ENCODE results near the gene TMBIM1. TPM values are rescaled to one million over a fixed set of nuclear protein-coding genes. Genes with fewer than 3 reads are reported as not detected.

TMBIM1 gene
- total and polyA plus RNA-seq, 9 of the 15 experiments (the other 6 are each of a cell fraction or from before 2014, with no cell fraction given): 14.2 to 105 (median 47.0) TPM

DNA sequence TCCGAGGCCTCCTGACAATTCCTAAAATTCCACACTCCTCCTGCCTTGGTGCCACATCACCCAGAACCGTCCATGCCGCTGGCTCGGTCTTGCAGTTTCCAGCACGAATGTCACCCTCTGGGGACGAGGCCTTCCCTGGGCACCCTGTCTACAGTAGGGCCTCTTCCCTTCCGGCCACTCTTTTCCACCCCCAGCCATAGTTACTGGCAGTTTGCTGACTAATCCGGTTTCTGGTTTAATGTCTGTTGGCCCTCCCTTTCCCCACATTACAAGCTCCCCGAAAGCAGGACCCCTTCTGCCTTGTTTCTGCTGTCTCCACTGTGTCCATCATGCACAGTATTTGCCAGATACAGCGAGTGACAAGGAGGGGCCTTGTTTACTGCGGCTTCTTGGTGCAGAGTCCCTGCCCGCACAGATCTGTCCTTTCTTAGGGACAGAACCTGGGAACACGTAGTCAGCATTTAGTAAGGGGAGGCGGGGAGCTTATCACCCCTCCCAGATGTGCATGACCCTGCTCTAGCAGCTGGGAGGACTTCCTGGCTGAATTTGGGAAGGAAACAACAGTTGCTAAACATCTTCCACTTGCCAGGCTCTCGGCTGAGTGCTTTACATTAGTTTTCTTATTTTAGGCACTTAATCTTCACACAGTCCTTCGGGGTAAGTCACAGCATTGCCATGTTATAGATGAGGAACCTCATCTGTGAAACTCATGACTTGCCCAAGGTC, 40.8 kb upstream of the TMBIM1 start (continued):
- TF ChIP-seq, protein P1, sequence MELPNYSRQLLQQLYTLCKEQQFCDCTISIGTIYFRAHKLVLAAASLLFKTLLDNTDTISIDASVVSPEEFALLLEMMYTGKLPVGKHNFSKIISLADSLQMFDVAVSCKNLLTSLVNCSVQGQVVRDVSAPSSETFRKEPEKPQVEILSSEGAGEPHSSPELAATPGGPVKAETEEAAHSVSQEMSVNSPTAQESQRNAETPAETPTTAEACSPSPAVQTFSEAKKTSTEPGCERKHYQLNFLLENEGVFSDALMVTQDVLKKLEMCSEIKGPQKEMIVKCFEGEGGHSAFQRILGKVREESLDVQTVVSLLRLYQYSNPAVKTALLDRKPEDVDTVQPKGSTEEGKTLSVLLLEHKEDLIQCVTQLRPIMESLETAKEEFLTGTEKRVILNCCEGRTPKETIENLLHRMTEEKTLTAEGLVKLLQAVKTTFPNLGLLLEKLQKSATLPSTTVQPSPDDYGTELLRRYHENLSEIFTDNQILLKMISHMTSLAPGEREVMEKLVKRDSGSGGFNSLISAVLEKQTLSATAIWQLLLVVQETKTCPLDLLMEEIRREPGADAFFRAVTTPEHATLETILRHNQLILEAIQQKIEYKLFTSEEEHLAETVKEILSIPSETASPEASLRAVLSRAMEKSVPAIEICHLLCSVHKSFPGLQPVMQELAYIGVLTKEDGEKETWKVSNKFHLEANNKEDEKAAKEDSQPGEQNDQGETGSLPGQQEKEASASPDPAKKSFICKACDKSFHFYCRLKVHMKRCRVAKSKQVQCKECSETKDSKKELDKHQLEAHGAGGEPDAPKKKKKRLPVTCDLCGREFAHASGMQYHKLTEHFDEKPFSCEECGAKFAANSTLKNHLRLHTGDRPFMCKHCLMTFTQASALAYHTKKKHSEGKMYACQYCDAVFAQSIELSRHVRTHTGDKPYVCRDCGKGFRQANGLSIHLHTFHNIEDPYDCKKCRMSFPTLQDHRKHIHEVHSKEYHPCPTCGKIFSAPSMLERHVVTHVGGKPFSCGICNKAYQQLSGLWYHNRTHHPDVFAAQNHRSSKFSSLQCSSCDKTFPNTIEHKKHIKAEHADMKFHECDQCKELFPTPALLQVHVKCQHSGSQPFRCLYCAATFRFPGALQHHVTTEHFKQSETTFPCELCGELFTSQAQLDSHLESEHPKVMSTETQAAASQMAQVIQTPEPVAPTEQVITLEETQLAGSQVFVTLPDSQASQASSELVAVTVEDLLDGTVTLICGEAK (IDR thresholded peaks at IDR 0.05): peak; percentile 52
- TF ChIP-seq, protein P1 (CRISPR knock-in tag; IDR thresholded peaks at IDR 0.05): no peak
- TF ChIP-seq BCL6 (CRISPR knock-in tag; IDR thresholded peaks at IDR 0.05): no peak
- TF ChIP-seq PRPF4 (IDR thresholded peaks at IDR 0.05; ENCODE audit: insufficient read depth, low read depth, low read length, poor library complexity, severe bottlenecking): no peak
- TF ChIP-seq SRSF7 (optimal IDR thresholded peaks at IDR 0.05; ENCODE audit: low read depth, low read length): no peak
- TF ChIP-seq TAF9B (IDR thresholded peaks at IDR 0.05; ENCODE audit: partially characterized antibody): peak; percentile 71
- no peak for TF ChIP-seq NR4A1 (CRISPR knock-in tag; IDR thresholded peaks at IDR 0.05)
- TF ChIP-seq NR4A1 (tag; IDR thresholded peaks at IDR 0.05): peak; percentile 49
- TF ChIP-seq, protein P2, sequence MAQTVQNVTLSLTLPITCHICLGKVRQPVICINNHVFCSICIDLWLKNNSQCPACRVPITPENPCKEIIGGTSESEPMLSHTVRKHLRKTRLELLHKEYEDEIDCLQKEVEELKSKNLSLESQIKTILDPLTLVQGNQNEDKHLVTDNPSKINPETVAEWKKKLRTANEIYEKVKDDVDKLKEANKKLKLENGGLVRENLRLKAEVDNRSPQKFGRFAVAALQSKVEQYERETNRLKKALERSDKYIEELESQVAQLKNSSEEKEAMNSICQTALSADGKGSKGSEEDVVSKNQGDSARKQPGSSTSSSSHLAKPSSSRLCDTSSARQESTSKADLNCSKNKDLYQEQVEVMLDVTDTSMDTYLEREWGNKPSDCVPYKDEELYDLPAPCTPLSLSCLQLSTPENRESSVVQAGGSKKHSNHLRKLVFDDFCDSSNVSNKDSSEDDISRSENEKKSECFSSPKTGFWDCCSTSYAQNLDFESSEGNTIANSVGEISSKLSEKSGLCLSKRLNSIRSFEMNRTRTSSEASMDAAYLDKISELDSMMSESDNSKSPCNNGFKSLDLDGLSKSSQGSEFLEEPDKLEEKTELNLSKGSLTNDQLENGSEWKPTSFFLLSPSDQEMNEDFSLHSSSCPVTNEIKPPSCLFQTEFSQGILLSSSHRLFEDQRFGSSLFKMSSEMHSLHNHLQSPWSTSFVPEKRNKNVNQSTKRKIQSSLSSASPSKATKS (CRISPR knock-in tag; IDR thresholded peaks at IDR 0.05): no peak
- no peak for TF ChIP-seq OTX1 (CRISPR knock-in tag; IDR thresholded peaks at IDR 0.05)
- TF ChIP-seq JUNB (CRISPR knock-in tag; conservative IDR thresholded peaks at IDR 0.05): no peak
- no peak for TF ChIP-seq ZNF79 (CRISPR knock-in tag; IDR thresholded peaks at IDR 0.05; ENCODE audit: low read depth)
- no peak for TF ChIP-seq ZNF165 (CRISPR knock-in tag; IDR thresholded peaks at IDR 0.05; ENCODE audit: borderline replicate concordance)
- no peak for TF ChIP-seq SAFB (IDR thresholded peaks at IDR 0.05; ENCODE audit: borderline replicate concordance, low read depth, low read length)
- 0 out of 2 replicates have a peak, but pooled peaks have one; percentile 44 for TF ChIP-seq TRIM28 (IDR thresholded peaks at IDR 0.05)
- TF ChIP-seq, protein P3, sequence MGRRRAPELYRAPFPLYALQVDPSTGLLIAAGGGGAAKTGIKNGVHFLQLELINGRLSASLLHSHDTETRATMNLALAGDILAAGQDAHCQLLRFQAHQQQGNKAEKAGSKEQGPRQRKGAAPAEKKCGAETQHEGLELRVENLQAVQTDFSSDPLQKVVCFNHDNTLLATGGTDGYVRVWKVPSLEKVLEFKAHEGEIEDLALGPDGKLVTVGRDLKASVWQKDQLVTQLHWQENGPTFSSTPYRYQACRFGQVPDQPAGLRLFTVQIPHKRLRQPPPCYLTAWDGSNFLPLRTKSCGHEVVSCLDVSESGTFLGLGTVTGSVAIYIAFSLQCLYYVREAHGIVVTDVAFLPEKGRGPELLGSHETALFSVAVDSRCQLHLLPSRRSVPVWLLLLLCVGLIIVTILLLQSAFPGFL (CRISPR knock-in tag; IDR thresholded peaks at IDR 0.05): no peak
- TF ChIP-seq STAG1 (CRISPR knock-in tag; IDR thresholded peaks at IDR 0.05; ENCODE audit: borderline replicate concordance): no peak
